Esophagus (tissue), 2 donors: ENCODE data around the gene FIP1L1. TPM values are rescaled to one million over a fixed set of nuclear protein-coding genes. Genes with fewer than 3 reads are reported as not detected.
"Not testable (repeated sequence)": the region's sequence is repeated elsewhere in the genome, so short reads cannot be mapped to it uniquely, and the experiment has no call there.

Source experiments
- H3K27ac ChIP-seq, 2 donors: one replicate each; pipeline ENCODE4 v1.5.1; 2013; ENCODE audit warnings: low read depth in 2 of 2, mild to moderate bottlenecking in 2 of 2, inconsistent platforms in 1 of 2, low read length in 1 of 2, moderate library complexity in 1 of 2
- H3K27me3 ChIP-seq, 2 donors: one replicate each; pipeline ENCODE4 v1.6.1; 2013; ENCODE audit warnings: low read length in 2 of 2, control low read depth in 1 of 2, mild to moderate bottlenecking in 1 of 2; ENCODE audit not compliant: insufficient read depth in 2 of 2, control insufficient read depth in 1 of 2
- H3K36me3 ChIP-seq, 2 donors: one replicate each; pipeline ENCODE4 v1.6.1; 2013; ENCODE audit warnings: low read length in 1 of 2; ENCODE audit not compliant: control insufficient read depth in 2 of 2, insufficient read depth in 2 of 2
- H3K4me1 ChIP-seq, 2 donors: one replicate each; pipeline ENCODE4 v1.6.1; 2013; ENCODE audit warnings: low read length in 1 of 2; ENCODE audit not compliant: control insufficient read depth in 2 of 2, insufficient read depth in 2 of 2
- H3K4me3 ChIP-seq, 2 donors: one replicate each; pipeline ENCODE4 v1.5.1; 2013; ENCODE audit warnings: low read length in 2 of 2, mild to moderate bottlenecking in 2 of 2, low read depth in 1 of 2, moderate library complexity in 1 of 2
- H3K9me3 ChIP-seq, 2 donors: one replicate each; pipeline ENCODE4 v1.6.1; 2013; ENCODE audit warnings: mild to moderate bottlenecking in 2 of 2, low read depth in 1 of 2, low read length in 1 of 2, moderate library complexity in 1 of 2; ENCODE audit not compliant: control insufficient read depth in 2 of 2, insufficient read depth in 1 of 2
- WGBS, 2 donors: extraction: QIAGEN DNeasy Blood & Tissue Kit; methylation state at CpG; one replicate each; pipeline ENCODE4 v1.1.7; 2013; 5-methylcytosine and 5-hydroxymethylcytosine counted together
- polyA plus RNA-seq, 2 donors: library from polyadenylated mRNA; stranded (reverse); fragments of 200-250 nt; gene quantifications; one replicate each; pipeline ENCODE4 v1.2.3, GENCODE V29; 2013
- donor health status: healthy with polysubstance abuse.
- donor health status: Bipolar disorder and iron deficiency.

Gene FIP1L1
- polyA plus RNA-seq, 2 donors: 17.8 to 22.3 TPM

DNA sequence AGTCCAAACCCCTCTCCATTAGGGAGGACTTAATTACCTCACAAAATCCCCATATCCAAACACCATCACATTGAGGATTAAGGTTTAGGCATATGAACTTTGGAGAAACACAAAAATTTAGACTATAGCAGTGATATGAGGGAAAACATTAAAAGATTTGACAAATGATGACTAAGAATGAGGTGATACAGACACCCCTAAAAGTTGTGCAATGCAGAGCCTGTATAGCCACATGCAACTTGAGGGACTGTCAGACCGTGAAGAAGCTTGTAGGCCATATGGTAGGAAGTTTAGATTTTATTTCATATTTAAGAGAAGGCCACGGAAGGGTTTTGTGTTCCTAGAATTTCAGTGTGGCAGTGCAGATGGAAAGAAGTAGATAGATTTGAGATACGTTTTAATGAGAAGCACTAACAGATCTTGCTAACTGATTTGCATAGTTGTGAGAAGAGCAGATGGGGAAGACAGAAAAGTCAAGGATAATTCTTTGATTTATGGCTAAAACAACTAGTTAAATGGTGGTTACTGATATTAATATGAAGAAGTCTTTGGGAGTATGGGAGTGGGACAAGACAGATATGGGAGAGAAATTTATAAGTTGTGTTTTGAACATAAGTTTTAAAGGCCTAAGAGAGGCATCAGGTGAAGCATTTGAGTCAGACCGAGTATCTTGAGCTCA is 5.5 kb upstream of the FIP1L1 start:
- WGBS, 2 donors: 77 to 87% methylated on average over 4 of the region's 4 CpGs
- H3K36me3 ChIP-seq: no peaks in the 10 kb centered on the region
- H3K27me3 ChIP-seq: no peaks in the 10 kb centered on the region

DNA sequence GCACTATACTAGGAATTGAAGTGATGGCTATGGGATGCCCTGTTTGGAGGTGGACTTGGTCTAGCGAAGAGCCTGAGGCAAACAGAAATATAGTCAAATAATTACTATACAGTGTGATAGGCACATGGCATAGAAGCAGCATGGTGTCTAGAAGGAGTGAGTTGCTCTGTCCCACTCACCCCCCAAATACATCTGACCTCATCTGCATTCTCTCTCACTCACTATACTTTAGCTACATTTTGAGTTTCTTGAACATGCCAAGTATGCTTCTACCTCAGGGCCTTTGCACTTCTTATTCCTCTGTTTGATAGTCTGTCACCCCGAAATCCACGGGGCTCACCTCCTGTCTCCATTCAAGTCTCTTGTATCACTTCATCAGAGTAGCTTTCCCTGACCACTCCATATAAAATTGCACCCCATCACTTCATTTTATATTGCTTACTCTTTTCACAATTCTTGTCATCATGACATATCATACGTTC is 2.6 kb upstream of the FIP1L1 start:
- Histone ChIP-seq H3K9me3 (no peaks in the 10 kb centered on the region), H3K36me3 (no peaks in the 10 kb centered on the region), H3K4me3 (no peak overlapping the region), H3K27ac (no peak overlapping the region), H3K4me1 (no peaks in the 10 kb centered on the region), H3K27me3 (no peaks in the 10 kb centered on the region)
- 79 to 82% methylated on average over 4 of the region's 4 CpGs for WGBS, 2 donors

More for the DNA sequence above, 5.5 kb upstream of the FIP1L1 start:
- Histone ChIP-seq H3K4me3 (no peak overlapping the region), H3K4me1 (no peaks in the 10 kb centered on the region), H3K27ac (no peak overlapping the region), H3K9me3 (no peaks in the 10 kb centered on the region)

DNA sequence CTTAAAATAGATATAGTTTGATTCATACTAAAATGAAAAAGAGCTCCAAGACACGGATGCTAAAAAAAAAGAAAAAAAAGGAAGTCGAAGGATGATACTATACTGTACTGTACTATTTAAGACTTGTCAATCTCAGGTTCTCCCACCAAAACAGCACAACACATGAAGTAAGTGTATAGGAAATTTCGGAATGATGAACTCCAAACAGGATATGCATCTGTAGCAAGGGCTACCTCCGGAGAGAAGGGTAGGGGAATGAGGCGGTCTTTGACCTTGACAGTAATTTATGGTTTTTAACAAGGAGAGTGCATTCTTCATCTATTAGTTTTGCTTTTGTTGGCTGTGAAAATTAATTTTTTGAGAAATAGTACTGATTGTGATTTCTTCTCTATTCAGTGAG is 541 bp upstream of the FIP1L1 start:
- H3K27me3 ChIP-seq: no peaks in the 10 kb centered on the region
- WGBS, 2 donors: 51 to 67% methylated on average over 5 of the region's 5 CpGs
- no peaks in the 10 kb centered on the region for H3K36me3 ChIP-seq
- H3K4me3 ChIP-seq: peak overlapping the region in 1 of 2 donors; percentile 76
- H3K9me3 ChIP-seq: no peaks in the 10 kb centered on the region
- H3K4me1 ChIP-seq: no peaks in the 10 kb centered on the region
- H3K27ac ChIP-seq: no peak overlapping the region

DNA sequence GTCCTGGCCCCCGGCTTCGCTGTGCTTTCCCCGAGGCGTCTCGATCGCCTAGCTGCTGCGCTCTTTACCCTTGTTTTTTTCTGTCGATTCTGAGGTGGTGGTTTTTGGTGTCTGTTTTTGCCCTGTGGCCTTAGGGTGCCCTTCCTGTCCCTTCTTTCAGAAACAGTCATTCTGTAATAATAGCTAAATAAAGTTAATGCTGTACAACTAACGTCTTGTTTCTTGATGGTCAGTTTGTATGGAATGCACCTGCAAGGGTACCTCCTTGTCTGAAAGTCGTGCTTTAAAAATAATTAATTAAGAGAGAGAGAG is 686 bp downstream of the FIP1L1 start:
- peak overlapping the region; percentile 76 to 87 for H3K4me3 ChIP-seq
- WGBS, 2 donors: 0 to 1% methylated on average over 10 of the region's 10 CpGs
- no peaks in the 10 kb centered on the region for H3K27me3 ChIP-seq
- H3K36me3 ChIP-seq: no peaks in the 10 kb centered on the region
- H3K9me3 ChIP-seq: no peaks in the 10 kb centered on the region
- H3K27ac ChIP-seq: peak overlapping the region; percentile 75 to 89
- no peaks in the 10 kb centered on the region for H3K4me1 ChIP-seq

DNA sequence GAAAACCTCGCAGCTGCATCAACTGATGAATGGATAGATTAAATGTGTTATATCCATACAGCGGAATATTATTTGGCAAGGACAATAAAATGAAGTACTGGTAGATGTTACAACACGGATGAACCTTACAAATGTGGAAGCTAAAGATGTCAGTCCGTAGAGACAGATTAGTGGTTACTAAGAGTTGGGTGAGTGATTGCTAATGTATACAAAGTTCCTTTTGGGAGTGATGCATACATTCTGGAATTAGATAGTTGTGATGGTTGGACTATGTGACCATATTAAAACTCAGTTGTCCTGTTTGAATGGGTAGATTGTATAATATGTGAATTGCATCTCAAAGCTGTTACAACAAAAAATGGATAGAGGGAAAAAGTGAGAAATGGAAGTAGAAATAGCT is 2.8 kb downstream of the FIP1L1 start:
- no peaks in the 10 kb centered on the region for H3K36me3 ChIP-seq
- H3K4me3 ChIP-seq: no peak overlapping the region
- H3K27me3 ChIP-seq: no peaks in the 10 kb centered on the region
- H3K9me3 ChIP-seq: no peaks in the 10 kb centered on the region
- no peaks in the 10 kb centered on the region for H3K4me1 ChIP-seq
- WGBS, 2 donors: 90 to 91% methylated on average over 4 of the region's 4 CpGs
- no peak overlapping the region for H3K27ac ChIP-seq

DNA sequence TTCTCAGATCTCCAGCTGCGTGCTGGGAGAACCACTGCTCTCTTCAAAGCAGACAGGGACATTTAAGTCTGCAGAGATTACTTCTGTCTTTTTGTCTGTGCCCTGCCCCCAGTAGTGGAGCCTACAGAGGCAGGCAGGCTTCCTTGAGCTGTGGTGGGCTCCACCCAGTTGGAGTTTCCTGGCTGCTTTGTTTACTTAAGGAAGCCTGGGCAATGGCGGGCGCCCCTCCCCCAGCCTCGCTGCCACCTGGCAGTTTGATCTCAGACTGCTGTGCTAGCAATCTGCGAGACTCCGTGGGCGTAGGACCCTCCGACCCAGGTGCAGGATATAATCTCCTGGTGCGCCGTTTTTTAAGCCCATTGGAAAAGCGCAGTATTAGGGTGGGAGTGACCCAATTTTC is 32.0 kb downstream of the FIP1L1 start:
- H3K27ac ChIP-seq, H3K27me3 ChIP-seq, H3K4me1 ChIP-seq, H3K4me3 ChIP-seq, H3K9me3 ChIP-seq, H3K36me3 ChIP-seq: not testable (repeated sequence)
- WGBS, 2 donors: 97% methylated on average over 10 to 11 of the region's 11 CpGs

DNA sequence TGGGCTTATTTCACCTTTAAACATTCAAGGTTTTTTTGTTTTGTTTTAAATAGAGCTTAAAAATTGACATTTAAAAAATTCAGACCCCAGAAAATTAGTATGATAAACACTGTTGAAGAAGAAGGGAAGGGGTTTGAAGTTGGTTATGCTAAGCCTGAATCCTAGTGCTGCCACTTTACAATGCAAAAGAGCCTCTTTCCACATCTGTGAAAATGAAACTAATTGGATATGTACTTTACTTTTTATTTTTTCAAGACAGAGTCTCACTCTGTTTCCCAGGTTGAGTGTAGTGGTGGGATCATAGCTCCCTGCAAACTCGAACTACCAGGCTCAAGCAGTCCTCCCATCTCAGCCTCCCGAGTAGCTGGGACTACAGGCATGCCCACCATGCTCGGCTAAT is 41.8 kb downstream of the FIP1L1 start:
- 97 to 99% methylated on average over 3 of the region's 3 CpGs for WGBS, 2 donors
- Histone ChIP-seq H3K9me3 (no peaks in the 10 kb centered on the region), H3K36me3 (no peaks in the 10 kb centered on the region), H3K27me3 (no peaks in the 10 kb centered on the region), H3K4me3 (no peak overlapping the region), H3K27ac (no peak overlapping the region), H3K4me1 (no peaks in the 10 kb centered on the region)

DNA sequence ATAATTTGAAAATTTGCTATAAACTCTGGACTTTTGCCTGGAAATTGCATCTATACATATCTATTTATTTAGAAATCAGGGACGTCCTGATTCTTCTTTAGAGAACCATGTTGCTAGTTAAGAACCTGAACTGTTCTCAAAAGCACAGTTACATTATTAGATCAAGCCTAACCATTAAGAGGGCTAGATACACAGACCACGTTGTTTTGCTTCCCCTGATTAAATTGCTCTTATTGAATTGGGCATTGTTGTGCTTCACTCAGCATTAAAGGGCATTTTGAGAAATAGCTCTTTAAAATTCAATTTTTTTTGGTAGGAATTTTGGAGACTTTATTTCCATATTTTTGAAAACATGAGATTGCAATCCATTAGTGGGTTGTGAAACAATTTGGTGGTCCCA is 44.4 kb downstream of the FIP1L1 start:
- H3K4me3 ChIP-seq: no peak overlapping the region
- WGBS, 2 donors: 90 to 95% methylated on average over 2 of the region's 2 CpGs

DNA sequence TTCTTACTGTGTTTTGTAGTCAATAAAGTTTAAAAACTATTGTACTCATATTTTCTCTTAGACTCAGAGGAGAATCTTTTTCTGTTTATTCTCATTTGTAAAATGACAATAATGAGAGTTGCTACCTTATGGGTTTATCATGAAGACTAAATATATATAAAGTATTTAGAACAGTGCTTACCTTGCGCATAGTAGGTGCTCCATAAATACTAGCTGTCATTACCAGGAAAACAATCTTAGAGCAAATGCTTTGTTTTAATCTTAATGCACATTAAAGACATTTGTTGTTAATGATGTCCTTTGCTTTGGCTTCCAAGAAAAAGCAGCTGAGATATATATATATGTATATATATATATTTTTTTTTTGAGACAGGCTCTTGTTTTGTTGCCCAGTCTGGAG is 44.9 kb downstream of the FIP1L1 start:
- Histone ChIP-seq H3K27ac (no peak overlapping the region), H3K36me3 (no peaks in the 10 kb centered on the region), H3K9me3 (no peaks in the 10 kb centered on the region), H3K27me3 (no peaks in the 10 kb centered on the region), H3K4me3 (no peak overlapping the region), H3K4me1 (no peaks in the 10 kb centered on the region)
- WGBS, 2 donors: 95% methylated on average over 1 of the region's 1 CpG

More for the DNA sequence above, 44.4 kb downstream of the FIP1L1 start:
- Histone ChIP-seq H3K36me3 (no peaks in the 10 kb centered on the region), H3K27ac (no peak overlapping the region), H3K27me3 (no peaks in the 10 kb centered on the region), H3K9me3 (no peaks in the 10 kb centered on the region), H3K4me1 (no peaks in the 10 kb centered on the region)

DNA sequence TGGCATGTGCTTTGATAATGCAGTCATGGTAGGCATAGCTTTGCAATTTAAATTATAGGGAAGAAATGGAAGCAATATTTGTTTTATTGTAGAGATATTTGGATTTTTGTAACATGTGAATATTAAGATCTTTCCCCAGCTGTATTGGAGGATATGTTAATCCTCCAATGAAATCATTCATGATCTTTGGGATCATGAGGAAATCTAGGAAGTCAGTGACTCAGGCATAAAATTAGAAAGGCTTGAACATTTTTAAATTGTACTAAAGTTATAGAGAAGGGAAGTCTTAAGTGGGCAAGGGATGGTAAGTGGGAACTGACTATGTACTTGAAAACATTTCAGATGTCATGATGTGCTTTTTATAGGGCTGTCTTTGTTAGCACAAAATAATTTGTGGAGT is 46.8 kb downstream of the FIP1L1 start:
- Histone ChIP-seq H3K36me3 (peaks cover 0 to 3% of the 10 kb centered on the region in 2 donors), H3K9me3 (no peaks in the 10 kb centered on the region), H3K27me3 (no peaks in the 10 kb centered on the region), H3K27ac (no peak overlapping the region), H3K4me1 (no peaks in the 10 kb centered on the region), H3K4me3 (no peak overlapping the region)
